ENCODE data around the gene DTNBP1.

The DTNBP1 gene

GRCh38 chr6:15691250-15691869 lies 28.5 kb upstream of the DTNBP1 start:
- POLR2A ChIA-PET (ENCODE audit: low non-redundant PET) = interaction anchor here (1.0 kb wide), 1 partner anchor 437 kb away, joined by 5 read pairs; the partner anchor contains the start of gene MYLIP
- peak; percentile 99 for TF ChIP-seq CTCF (conservative IDR thresholded peaks at IDR 0.05; ENCODE audit: low read depth)
- DNase-seq (ENCODE audit: low spot score) = peak; percentile 81
- no peak overlapping the region for H3K27ac ChIP-seq
- CTCF ChIA-PET = interaction anchor here (0.6 to 3.3 kb wide), 27 partner anchors 9 to 1237 kb away, joined by 3 to 29 read pairs (median 4); partner anchors contain the start of gene MYLIP

DNA sequence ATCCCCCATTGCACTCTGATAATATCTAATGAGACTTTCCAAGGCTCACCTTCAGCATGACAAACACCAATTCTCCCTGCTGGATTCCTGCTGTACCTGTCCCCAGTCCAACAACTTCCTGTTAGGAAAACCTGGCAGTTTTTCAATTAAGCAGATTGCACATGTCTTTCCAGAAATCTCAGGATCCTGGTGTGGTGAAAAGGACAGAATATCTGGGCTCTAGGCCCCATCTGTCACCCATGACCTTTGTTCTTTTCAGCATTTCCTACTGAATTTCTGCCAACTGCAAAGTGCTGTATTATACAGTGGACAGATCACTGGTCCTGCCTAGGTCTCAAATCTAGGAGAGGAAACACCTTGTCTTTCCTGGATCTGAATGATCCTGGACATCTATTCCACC lies 27.7 kb upstream of the DTNBP1 start:
- DNase-seq (ENCODE audit: low spot score) = no peak
- CTCF ChIA-PET = interaction anchor here (3.3 kb wide), 1 partner anchor 493 kb away, joined by 29 read pairs; no protein-coding TSS in a partner anchor

GRCh38 chr6:15689586-15690482 lies 27.0 kb upstream of the DTNBP1 start:
- H3K27ac ChIP-seq = no peak overlapping the region
- CTCF ChIA-PET = interaction anchor here (1.0 kb wide), 1 partner anchor 439 kb away, joined by 3 read pairs; the partner anchor contains the start of gene MYLIP
- no peak for DNase-seq (ENCODE audit: low spot score)
- TF ChIP-seq CTCF (conservative IDR thresholded peaks at IDR 0.05; ENCODE audit: low read depth) = no peak
- POLR2A ChIA-PET (ENCODE audit: low non-redundant PET) = no interaction called here

More for the DNA sequence above, 27.7 kb upstream of the DTNBP1 start:
- H3K27ac ChIP-seq = no peak overlapping the region
- TF ChIP-seq CTCF (conservative IDR thresholded peaks at IDR 0.05; ENCODE audit: low read depth) = no peak
- POLR2A ChIA-PET (ENCODE audit: low non-redundant PET) = no interaction called here

GRCh38 chr6:15685619-15686018 lies 22.8 kb upstream of the DTNBP1 start:
- TF ChIP-seq CTCF (conservative IDR thresholded peaks at IDR 0.05; ENCODE audit: low read depth) = no peak
- ChIA-PET CTCF (interaction anchor here (0.5 to 1.0 kb wide), 2 partner anchors 179 to 443 kb away, joined by 3 to 7 read pairs; partner anchors contain the start of gene MYLIP), POLR2A (ENCODE audit: low non-redundant PET) (no interaction called here)
- no peak for DNase-seq (ENCODE audit: low spot score)
- no peak overlapping the region for H3K27ac ChIP-seq

DNA sequence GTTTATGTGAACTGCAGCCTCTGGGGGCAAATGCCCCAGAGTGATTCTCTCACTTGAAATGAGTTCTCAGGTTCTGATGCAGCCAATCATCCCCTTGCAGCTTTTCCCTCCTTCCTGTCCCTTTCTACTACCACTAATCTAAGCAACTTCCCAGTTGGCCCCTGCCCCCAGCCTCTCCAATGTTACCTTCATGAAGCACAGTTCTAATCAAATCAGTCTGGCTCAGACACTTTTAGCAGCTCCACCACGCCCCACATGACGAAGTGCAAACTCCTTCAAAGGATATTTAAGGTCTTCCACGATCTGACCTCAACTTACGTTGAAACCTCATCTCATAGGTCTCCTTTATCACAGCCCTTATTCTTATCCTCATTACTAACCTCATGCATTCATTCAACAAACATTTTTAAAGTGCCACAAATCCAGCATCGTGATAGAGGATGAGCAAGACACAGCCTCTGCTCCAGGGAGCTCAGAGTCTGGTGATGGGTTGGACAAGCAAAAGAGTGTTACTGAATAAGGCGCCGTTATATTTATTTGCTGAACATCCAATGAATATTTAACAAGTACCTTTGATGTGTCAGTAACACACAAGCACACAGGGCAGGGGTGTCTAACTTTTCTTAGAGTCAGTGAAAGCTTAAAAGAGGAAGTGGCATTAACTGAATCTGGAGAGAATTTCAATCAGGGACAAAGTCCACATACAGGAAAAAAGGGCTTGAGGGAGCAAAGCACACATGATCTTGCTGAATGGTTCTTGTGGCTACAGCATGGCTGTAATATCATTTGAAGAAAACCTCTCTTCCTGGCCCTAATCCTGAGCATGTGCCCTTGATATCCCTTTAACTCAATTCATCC lies 20.4 kb upstream of the DTNBP1 start:
- CTCF ChIA-PET = interaction anchor here (1.3 to 1.5 kb wide), 2 partner anchors 9 to 500 kb away, joined by 5 to 6 read pairs; no protein-coding TSS in a partner anchor
- POLR2A ChIA-PET (ENCODE audit: low non-redundant PET) = no interaction called here

More for the DNA sequence above, 20.4 kb upstream of the DTNBP1 start:
- no peak for DNase-seq (ENCODE audit: low spot score)
- TF ChIP-seq CTCF (conservative IDR thresholded peaks at IDR 0.05; ENCODE audit: low read depth) = no peak
- no peak overlapping the region for H3K27ac ChIP-seq

Data from RWPE1 (cell line).